Spleen (tissue), 11 donors: Measurements from ENCODE around the gene PLA2G2F. TPM values are rescaled to one million over a fixed set of nuclear protein-coding genes. Genes with fewer than 3 reads are reported as not detected.

Experiments
- DNase-seq: peaks from one replicate; pipeline ENCODE4 v3.0.0-alpha.2; 2020
- H3K27ac ChIP-seq, 8 donors: fragments of 200-600 bp; sonication (generic) in 7 of 8; 1 replicate in 4 of 8; 2 replicates in 4 of 8; pipeline versions ENCODE4 v1.5.0 to v1.8.0; 2016 to 2021; ENCODE audit warnings: inconsistent platforms in 4 of 8, mild to moderate bottlenecking in 4 of 8, moderate library complexity in 1 of 8
- H3K27me3 ChIP-seq, 7 donors: fragments of 200-600 bp; sonication (generic) in 6 of 7; replicated peaks in 1 of 7; 1 replicate in 4 of 7; 2 replicates in 3 of 7; pipeline versions ENCODE4 v1.5.0 to v1.8.0; 2016 to 2021; ENCODE audit warnings: inconsistent platforms in 3 of 7, mild to moderate bottlenecking in 1 of 7
- H3K36me3 ChIP-seq, 6 donors: fragments of 200-600 bp; sonication (generic) in 5 of 6; 1 replicate in 4 of 6; 2 replicates in 2 of 6; pipeline versions ENCODE4 v1.5.0 to v1.8.0; 2016 to 2021; ENCODE audit warnings: inconsistent platforms in 2 of 6
- H3K4me1 ChIP-seq, 6 donors: fragments of 200-600 bp; sonication (generic) in 5 of 6; 1 replicate in 3 of 6; 2 replicates in 3 of 6; pipeline versions ENCODE4 v1.5.0 to v1.8.0; 2016 to 2021; ENCODE audit warnings: inconsistent platforms in 3 of 6
- H3K4me3 ChIP-seq, 8 donors: fragments of 200-600 bp; sonication (generic) in 7 of 8; 1 replicate in 4 of 8; 2 replicates in 4 of 8; pipeline versions ENCODE4 v1.5.0 to v1.8.0; 2016 to 2021; ENCODE audit warnings: inconsistent platforms in 4 of 8, mild to moderate bottlenecking in 4 of 8, moderate library complexity in 2 of 8
- H3K9me3 ChIP-seq, 8 donors: fragments of 200-600 bp; sonication (generic) in 7 of 8; 1 replicate in 4 of 8; 2 replicates in 4 of 8; pipeline versions ENCODE4 v1.5.0 to v1.8.0; 2016 to 2021; ENCODE audit warnings: inconsistent platforms in 4 of 8
- CTCF ChIP-seq, 11 experiments: fragments of 200-600 bp in 7 of 11; fragments of 450-650 bp in 4 of 11; sonication (generic) in 4 of 11; IDR thresholded peaks in 8 of 11; conservative IDR thresholded peaks in 3 of 11; 1 replicate in 7 of 11; 2 replicates in 4 of 11; pipeline versions ENCODE4 v1.4.0 to v1.8.0; 2016 to 2021; ENCODE audit warnings: antibody characterized with exemption in 11 of 11, inconsistent platforms in 4 of 11, mild to moderate bottlenecking in 1 of 11
- POLR2A ChIP-seq, 3 donors: fragments of 450-650 bp; IDR thresholded peaks; one replicate each; pipeline ENCODE4 v1.5.1; 2017; ENCODE audit warnings: antibody characterized with exemption in 3 of 3, mild to moderate bottlenecking in 1 of 3
- POLR2AphosphoS5 ChIP-seq, 3 donors: sonication (generic); formaldehyde crosslinking; IDR thresholded peaks; one replicate each; pipeline ENCODE4 v1.5.1; 2017; ENCODE audit warnings: antibody characterized with exemption in 3 of 3
- WGBS, 5 donors: extraction: QIAGEN DNeasy Blood & Tissue Kit in 3 of 5; methylation state at CpG; one replicate each; pipeline versions ENCODE4 v1.1.5 to v1.1.7; 2013 to 2018; 5-methylcytosine and 5-hydroxymethylcytosine counted together
- intact Hi-C: fragments of 100-400 bp; cut with DNase I; formaldehyde crosslinking; loops from one replicate; pipeline ENCODE4 v1.15.0; 2023; ENCODE audit warnings: low total_unique reads
- polyA plus RNA-seq, 3 donors: library from polyadenylated mRNA; stranded (reverse); fragments of 200-250 nt; gene quantifications; one replicate each; pipeline ENCODE4 v1.2.1, GENCODE V29; 2013
- total RNA-seq, 7 donors: library from RNA; depleted of rRNA in 3 of 7; stranded (reverse); fragments of >200 nt in 3 of 7; fragmentation: NEBNext Ultra II Directional in 4 of 7; extraction: Animal tissue kit (Norgen Biotek cat#: 25700) in 4 of 7; gene quantifications; one replicate each; pipeline versions ENCODE4 v1.1.0 to v1.2.1, GENCODE V29; 2016 to 2021
- donor health status: healthy with polysubstance abuse.
- donor health status: DM: no; HTN: no; CAD: no; lungs with moderate emphysema.
- donor health status: DM: no; HTN: no; CAD: no.
- donor health status: Bipolar disorder and iron deficiency.
- donor health status: healthy.
- donor health status: DM: no; HTN: no; CAD: no.
- donor health status: DM: yes; HTN: yes; CAD: no.

The PLA2G2F gene
- total and polyA plus RNA-seq, 10 donors, result not detected

DNA sequence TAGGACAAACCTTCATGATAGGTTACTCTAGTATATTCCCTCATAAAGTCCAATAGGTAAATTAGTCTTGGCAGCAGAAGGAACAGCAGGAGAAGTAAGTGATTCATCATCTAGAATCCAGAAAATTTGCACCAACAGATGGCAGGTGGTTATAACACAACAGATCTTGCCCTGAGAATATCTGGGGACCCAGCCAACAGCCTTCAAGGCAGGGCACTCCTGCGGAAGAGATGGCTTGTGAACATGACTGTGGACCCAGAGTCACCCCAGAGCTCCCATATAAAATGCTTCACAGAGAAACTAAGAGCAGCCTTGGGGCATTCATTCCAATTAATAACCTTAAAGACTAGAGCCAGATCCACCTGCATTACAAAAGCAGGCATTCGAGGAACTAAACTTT, 55.1 kb downstream of the PLA2G2F start:
- H3K27ac ChIP-seq, result no peak overlapping the region
- H3K27me3 ChIP-seq, result peaks cover 0 to 42% (median 0%) of the 10 kb centered on the region in 7 donors
- H3K4me3 ChIP-seq, result no peak overlapping the region
- H3K4me1 ChIP-seq, result peaks cover 3 to 9% (median 6%) of the 10 kb centered on the region in 6 donors
- intact Hi-C loops, result loop anchor here (2.0 to 5.0 kb wide), 2 partner anchors 92 to 275 kb away; no protein-coding TSS in a partner anchor
- no peaks in the 10 kb centered on the region for H3K9me3 ChIP-seq
- DNase-seq, result no peak
- 88 to 95% (median 93%) methylated on average over 2 of the region's 2 CpGs for WGBS, 5 donors
- no peak for TF ChIP-seq POLR2AphosphoS5 (IDR thresholded peaks at IDR 0.05)
- TF ChIP-seq CTCF (IDR thresholded peaks at IDR 0.05 in 8 of 11, conservative IDR thresholded peaks at IDR 0.05 in 3 of 11), result no peak
- no peak for TF ChIP-seq POLR2A (IDR thresholded peaks at IDR 0.05)
- H3K36me3 ChIP-seq, result no peaks in the 10 kb centered on the region

- intact Hi-C loops, result loop anchor here (2.0 to 5.0 kb wide), 3 partner anchors 93 to 276 kb away; partner anchors contain the start of gene PLA2G2A
- Histone ChIP-seq H3K4me3 (no peak overlapping the region), H3K9me3 (no peaks in the 10 kb centered on the region), H3K4me1 (peaks cover 3 to 9% (median 6%) of the 10 kb centered on the region in 6 donors), H3K27ac (no peak overlapping the region), H3K27me3 (peaks cover 0 to 43% (median 0%) of the 10 kb centered on the region in 7 donors), H3K36me3 (no peaks in the 10 kb centered on the region)
- TF ChIP-seq CTCF (IDR thresholded peaks at IDR 0.05 in 8 of 11, conservative IDR thresholded peaks at IDR 0.05 in 3 of 11) (peak; percentile 69 to 89 (median 83)), POLR2A (IDR thresholded peaks at IDR 0.05) (no peak), POLR2AphosphoS5 (IDR thresholded peaks at IDR 0.05) (no peak)
- WGBS, 5 donors, result 28 to 38% (median 34%) methylated on average over 15 of the region's 15 CpGs
- DNase-seq, result peak; percentile 90
These were observed 55.8 kb downstream of the PLA2G2F start for GRCh38 chr1:20194757-20195461.

- H3K36me3 ChIP-seq, result no peaks in the 10 kb centered on the region
- peaks cover 0 to 45% (median 0%) of the 10 kb centered on the region in 7 donors for H3K27me3 ChIP-seq
- no peaks in the 10 kb centered on the region for H3K9me3 ChIP-seq
- WGBS, 5 donors, result 60 to 73% (median 67%) methylated on average over 4 of the region's 4 CpGs
- no peak overlapping the region for H3K4me3 ChIP-seq
- TF ChIP-seq CTCF (IDR thresholded peaks at IDR 0.05 in 8 of 11, conservative IDR thresholded peaks at IDR 0.05 in 3 of 11) (peak in 4 of 11 experiments; percentile 10 to 59 (median 28)), POLR2A (IDR thresholded peaks at IDR 0.05) (no peak)
- H3K4me1 ChIP-seq, result peaks cover 3 to 9% (median 6%) of the 10 kb centered on the region in 6 donors
- H3K27ac ChIP-seq, result no peak overlapping the region
- no peak for DNase-seq
- intact Hi-C loops, result loop anchor here (2.0 to 5.0 kb wide), 2 partner anchors 218 to 277 kb away; partner anchors contain the start of gene PLA2G2A
These were observed 56.3 kb downstream of the PLA2G2F start for GRCh38 chr1:20195462-20195780.

DNA sequence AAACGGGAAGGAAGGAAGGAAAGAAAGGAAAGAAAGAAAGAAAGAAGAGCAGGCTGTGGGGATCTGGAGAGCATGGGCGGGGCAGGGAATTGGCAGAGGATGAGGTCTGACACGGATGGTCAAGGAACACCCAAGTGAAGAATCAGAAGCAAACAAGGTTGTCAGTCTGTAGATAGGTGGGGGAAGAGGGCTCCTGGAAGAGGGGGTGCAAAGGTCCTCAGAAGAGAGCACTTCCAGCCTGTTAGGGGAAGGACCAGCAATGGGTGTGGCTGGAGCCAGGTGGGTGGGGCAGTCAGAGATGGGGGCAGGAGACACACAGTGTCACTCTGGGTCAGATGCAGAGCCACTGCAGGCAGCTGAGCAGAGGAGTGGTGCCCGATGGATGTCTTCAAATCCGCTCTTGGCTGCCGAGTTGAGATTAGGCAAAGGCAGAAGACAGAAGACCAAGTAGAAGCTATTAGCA, 58.2 kb downstream of the PLA2G2F start:
- Histone ChIP-seq H3K27me3 (peaks cover 0 to 36% (median 0%) of the 10 kb centered on the region in 7 donors), H3K27ac (no peak overlapping the region), H3K9me3 (no peaks in the 10 kb centered on the region), H3K4me3 (no peak overlapping the region), H3K4me1 (peaks cover 3 to 9% (median 6%) of the 10 kb centered on the region in 6 donors), H3K36me3 (no peaks in the 10 kb centered on the region)
- 66 to 76% (median 73%) methylated on average over 6 of the region's 6 CpGs for WGBS, 5 donors
- TF ChIP-seq POLR2A (IDR thresholded peaks at IDR 0.05) (no peak), POLR2AphosphoS5 (IDR thresholded peaks at IDR 0.05) (no peak), CTCF (IDR thresholded peaks at IDR 0.05 in 8 of 11, conservative IDR thresholded peaks at IDR 0.05 in 3 of 11) (no peak)
- DNase-seq, result no peak
- intact Hi-C loops, result loop anchor here (5.0 kb wide), 1 partner anchor 220 kb away; the partner anchor contains the start of gene PLA2G2A
